Esophagus (tissue), 2 donors: Measurements from ENCODE around the gene F7. TPM values are rescaled to one million over a fixed set of nuclear protein-coding genes. Genes with fewer than 3 reads are reported as not detected.

Experiments used
- H3K27ac ChIP-seq, 2 donors: one replicate each; pipeline ENCODE4 v1.5.1; 2013; ENCODE audit warnings: low read depth in 2 of 2, mild to moderate bottlenecking in 2 of 2, inconsistent platforms in 1 of 2, low read length in 1 of 2, moderate library complexity in 1 of 2
- H3K27me3 ChIP-seq, 2 donors: one replicate each; pipeline ENCODE4 v1.6.1; 2013; ENCODE audit warnings: low read length in 2 of 2, control low read depth in 1 of 2, mild to moderate bottlenecking in 1 of 2; ENCODE audit not compliant: insufficient read depth in 2 of 2, control insufficient read depth in 1 of 2
- H3K36me3 ChIP-seq, 2 donors: one replicate each; pipeline ENCODE4 v1.6.1; 2013; ENCODE audit warnings: low read length in 1 of 2; ENCODE audit not compliant: control insufficient read depth in 2 of 2, insufficient read depth in 2 of 2
- H3K4me1 ChIP-seq, 2 donors: one replicate each; pipeline ENCODE4 v1.6.1; 2013; ENCODE audit warnings: low read length in 1 of 2; ENCODE audit not compliant: control insufficient read depth in 2 of 2, insufficient read depth in 2 of 2
- H3K4me3 ChIP-seq, 2 donors: one replicate each; pipeline ENCODE4 v1.5.1; 2013; ENCODE audit warnings: low read length in 2 of 2, mild to moderate bottlenecking in 2 of 2, low read depth in 1 of 2, moderate library complexity in 1 of 2
- H3K9me3 ChIP-seq, 2 donors: one replicate each; pipeline ENCODE4 v1.6.1; 2013; ENCODE audit warnings: mild to moderate bottlenecking in 2 of 2, low read depth in 1 of 2, low read length in 1 of 2, moderate library complexity in 1 of 2; ENCODE audit not compliant: control insufficient read depth in 2 of 2, insufficient read depth in 1 of 2
- WGBS, 2 donors: extraction: QIAGEN DNeasy Blood & Tissue Kit; methylation state at CpG; one replicate each; pipeline ENCODE4 v1.1.7; 2013; 5-methylcytosine and 5-hydroxymethylcytosine counted together
- polyA plus RNA-seq, 2 donors: library from polyadenylated mRNA; stranded (reverse); fragments of 200-250 nt; gene quantifications; one replicate each; pipeline ENCODE4 v1.2.3, GENCODE V29; 2013
- donor health status: healthy with polysubstance abuse.
- donor health status: Bipolar disorder and iron deficiency.

F7 gene
- polyA plus RNA-seq, 2 donors: 0.01 TPM; not detected in 1

GRCh38 chr13:113126265-113127150, 20.9 kb downstream of the F7 start:
- no peaks in the 10 kb centered on the region for H3K9me3 ChIP-seq
- no peaks in the 10 kb centered on the region for H3K27me3 ChIP-seq
- no peaks in the 10 kb centered on the region for H3K4me1 ChIP-seq
- no peak overlapping the region for H3K27ac ChIP-seq
- no peak overlapping the region for H3K4me3 ChIP-seq
- no peaks in the 10 kb centered on the region for H3K36me3 ChIP-seq
- 87 to 89% methylated on average over 18 of the region's 18 CpGs for WGBS, 2 donors

GRCh38 chr13:113129480-113129879, 23.9 kb downstream of the F7 start:
- Histone ChIP-seq H3K4me1 (no peaks in the 10 kb centered on the region), H3K27ac (no peak overlapping the region), H3K27me3 (no peaks in the 10 kb centered on the region), H3K4me3 (no peak overlapping the region), H3K36me3 (no peaks in the 10 kb centered on the region), H3K9me3 (no peaks in the 10 kb centered on the region)
- 75% methylated on average over 27 of the region's 27 CpGs for WGBS, 2 donors

- no peaks in the 10 kb centered on the region for H3K9me3 ChIP-seq
- H3K4me1 ChIP-seq: no peaks in the 10 kb centered on the region
- no peaks in the 10 kb centered on the region for H3K27me3 ChIP-seq
- H3K27ac ChIP-seq: no peak overlapping the region
- H3K4me3 ChIP-seq: peak overlapping the region in 1 of 2 donors; percentile 31
- WGBS, 2 donors: 41 to 51% methylated on average over 59 to 60 of the region's 60 CpGs
- no peaks in the 10 kb centered on the region for H3K36me3 ChIP-seq
Observed at GRCh38 chr13:113129921-113130750, 24.5 kb downstream of the F7 start.

GRCh38 chr13:113135281-113135760, 29.7 kb downstream of the F7 start:
- H3K27me3 ChIP-seq: no peaks in the 10 kb centered on the region
- H3K4me1 ChIP-seq: peaks cover 0 to 2% of the 10 kb centered on the region in 2 donors
- no peak overlapping the region for H3K4me3 ChIP-seq
- no peaks in the 10 kb centered on the region for H3K9me3 ChIP-seq
- H3K27ac ChIP-seq: no peak overlapping the region
- WGBS, 2 donors: 72 to 94% methylated on average over 2 of the region's 2 CpGs
- no peaks in the 10 kb centered on the region for H3K36me3 ChIP-seq

DNA sequence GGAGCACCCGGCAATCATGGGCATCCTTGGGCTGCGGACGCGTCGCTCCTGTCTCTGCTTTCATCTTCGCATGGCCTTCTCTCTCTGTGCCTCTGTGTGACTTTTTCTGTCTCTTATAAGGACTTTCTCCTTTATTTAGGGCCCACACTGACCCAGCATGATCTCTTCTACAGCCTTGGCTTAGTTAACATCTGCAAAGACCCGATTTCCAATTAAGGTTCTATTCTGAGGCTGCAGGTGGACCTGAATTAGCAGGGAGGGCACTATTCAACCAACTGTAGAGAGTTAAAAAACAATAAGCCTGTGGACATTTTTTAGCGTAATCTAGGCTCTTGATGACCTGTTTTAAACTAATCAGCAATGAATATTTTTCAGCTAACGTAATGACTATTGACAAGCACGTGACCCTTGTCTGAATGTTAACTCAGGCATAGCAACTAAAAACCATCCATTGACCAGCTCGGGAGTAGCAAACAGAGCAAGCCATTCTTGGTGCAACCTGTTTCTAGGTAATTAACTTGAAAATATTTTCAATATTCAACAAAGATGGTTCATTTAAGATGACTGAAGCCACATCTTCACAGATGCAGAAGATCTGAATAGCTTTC, 32.2 kb downstream of the F7 start:
- Histone ChIP-seq H3K27me3 (no peaks in the 10 kb centered on the region), H3K4me1 (peaks cover 0 to 2% of the 10 kb centered on the region in 2 donors), H3K36me3 (no peaks in the 10 kb centered on the region), H3K4me3 (no peak overlapping the region), H3K9me3 (peaks cover 0 to 4% of the 10 kb centered on the region in 2 donors), H3K27ac (no peak overlapping the region)
- WGBS, 2 donors: 78 to 85% methylated on average over 11 of the region's 11 CpGs

- Histone ChIP-seq H3K9me3 (peaks cover 0 to 4% of the 10 kb centered on the region in 2 donors), H3K4me1 (peaks cover 0 to 2% of the 10 kb centered on the region in 2 donors), H3K27me3 (no peaks in the 10 kb centered on the region), H3K4me3 (no peak overlapping the region), H3K36me3 (no peaks in the 10 kb centered on the region), H3K27ac (no peak overlapping the region)
- 70 to 72% methylated on average over 16 of the region's 16 CpGs for WGBS, 2 donors
Observed at GRCh38 chr13:113138792-113139551, 33.4 kb downstream of the F7 start.

DNA sequence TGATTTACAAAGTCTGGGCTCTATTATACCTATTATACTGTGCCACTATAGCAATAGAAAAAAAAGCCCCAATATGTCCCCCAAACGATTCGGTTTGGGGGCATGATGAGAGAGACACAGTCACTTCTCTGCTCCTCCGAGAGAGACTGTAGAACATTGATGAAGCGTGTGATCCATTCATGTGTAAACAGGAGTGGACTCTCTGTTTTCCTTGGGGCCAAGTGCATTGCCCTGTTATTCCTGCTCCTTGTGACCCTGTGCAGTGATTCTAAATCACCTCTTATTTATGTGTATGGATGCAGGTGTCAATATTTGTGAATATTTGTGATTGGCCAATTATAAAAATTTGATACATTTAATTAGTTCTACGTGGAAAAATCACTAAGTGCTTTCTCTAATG, 34.0 kb downstream of the F7 start:
- H3K9me3 ChIP-seq: peaks cover 0 to 4% of the 10 kb centered on the region in 2 donors
- no peak overlapping the region for H3K27ac ChIP-seq
- whole genome bisulfite sequencing, 2 donors: 80 to 81% methylated on average over 5 of the region's 5 CpGs
- H3K4me3 ChIP-seq: no peak overlapping the region
- no peaks in the 10 kb centered on the region for H3K27me3 ChIP-seq
- peaks cover 0 to 2% of the 10 kb centered on the region in 2 donors for H3K4me1 ChIP-seq
- no peaks in the 10 kb centered on the region for H3K36me3 ChIP-seq

DNA sequence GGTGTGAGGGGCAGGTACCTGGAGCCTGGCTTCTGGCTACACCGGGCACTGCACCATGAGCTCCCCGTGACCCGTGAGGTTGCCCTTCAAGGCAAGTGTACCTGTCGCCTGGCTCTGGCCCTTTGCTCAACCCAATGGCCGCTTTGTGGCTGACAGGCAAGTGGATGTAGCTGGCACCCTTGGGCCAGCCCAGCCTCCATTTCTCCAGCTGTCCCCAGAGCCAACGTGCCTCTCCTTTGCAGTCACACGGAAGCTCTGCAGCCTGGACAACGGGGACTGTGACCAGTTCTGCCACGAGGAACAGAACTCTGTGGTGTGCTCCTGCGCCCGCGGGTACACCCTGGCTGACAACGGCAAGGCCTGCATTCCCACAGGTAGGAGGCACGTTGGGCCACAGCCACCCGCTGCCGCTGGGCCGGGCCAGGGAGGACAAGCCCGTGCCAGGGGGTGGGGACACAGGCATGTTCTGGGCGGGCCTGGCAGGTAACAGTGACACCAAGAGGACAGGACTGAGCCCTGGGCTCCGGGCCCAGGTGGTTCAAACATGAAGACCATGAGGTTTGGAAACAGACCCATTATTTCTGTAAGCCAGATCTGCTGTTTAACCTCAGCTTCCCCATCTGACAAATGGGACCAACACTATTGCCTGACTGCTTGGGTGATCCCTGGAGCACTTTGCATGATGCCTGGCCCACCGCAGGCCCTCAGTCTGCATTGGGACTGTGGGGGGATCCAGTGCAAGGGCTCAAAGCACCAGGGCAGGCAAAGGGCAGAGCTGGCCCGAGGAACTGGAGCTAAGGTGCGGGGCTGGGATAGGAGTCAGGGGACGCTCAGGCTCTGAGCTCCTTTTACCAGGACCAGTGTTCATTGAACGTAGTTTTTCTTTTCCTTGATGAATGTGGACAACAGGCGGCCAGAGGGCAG, 35.3 kb downstream of the F7 start:
- 83 to 87% methylated on average over 26 of the region's 26 CpGs for whole genome bisulfite sequencing, 2 donors
- Histone ChIP-seq H3K4me3 (no peak overlapping the region), H3K4me1 (peaks cover 0 to 2% of the 10 kb centered on the region in 2 donors), H3K36me3 (no peaks in the 10 kb centered on the region), H3K27ac (no peak overlapping the region), H3K9me3 (peaks cover 0 to 4% of the 10 kb centered on the region in 2 donors), H3K27me3 (no peaks in the 10 kb centered on the region)
